Ishikawa (cell line): ENCODE results near the gene TP53TG5.

Experiments used
- CEBPB ChIP-seq: IDR thresholded peaks from 2 replicates; pipeline ENCODE4 v1.6.1; 2012
- CREB1 ChIP-seq: IDR thresholded peaks from 2 replicates; pipeline ENCODE4 v1.6.1; 2012; ENCODE audit warnings: low read depth
- EGR1 ChIP-seq: IDR thresholded peaks from 2 replicates; pipeline ENCODE4 v1.6.1; 2012
- EP300 ChIP-seq: IDR thresholded peaks from 2 replicates; pipeline ENCODE4 v1.6.1; 2012; ENCODE audit warnings: borderline replicate concordance
- FOXM1 ChIP-seq: IDR thresholded peaks from 2 replicates; pipeline ENCODE4 v1.6.1; 2012; ENCODE audit warnings: low read depth, borderline replicate concordance
- NFIC ChIP-seq: IDR thresholded peaks from 2 replicates; pipeline ENCODE4 v1.6.1; 2012
- RAD21 ChIP-seq: IDR thresholded peaks from 2 replicates; pipeline ENCODE4 v1.6.1; 2012; ENCODE audit warnings: low read depth
- TAF1 ChIP-seq: IDR thresholded peaks from 2 replicates; pipeline ENCODE4 v1.6.1; 2012; ENCODE audit warnings: low read depth, mild to moderate bottlenecking
- TCF12 ChIP-seq: IDR thresholded peaks from 2 replicates; pipeline ENCODE4 v1.6.1; 2012; ENCODE audit warnings: low read depth
- TEAD4 ChIP-seq: IDR thresholded peaks from 2 replicates; pipeline ENCODE4 v1.6.1; 2012
- YY1 ChIP-seq: IDR thresholded peaks from 2 replicates; pipeline ENCODE4 v1.6.1; 2012; ENCODE audit warnings: low read depth
- ZBTB7A ChIP-seq: IDR thresholded peaks from 2 replicates; pipeline ENCODE4 v1.6.1; 2012; ENCODE audit warnings: low read depth
- TF ChIP-seq, protein P1 (sequence below): IDR thresholded peaks from 2 replicates; pipeline ENCODE4 v1.6.1; 2012
- TF ChIP-seq, protein P2 (sequence below): IDR thresholded peaks from 2 replicates; pipeline ENCODE4 v1.6.1; 2012
- TF ChIP-seq, protein P3 (sequence below): IDR thresholded peaks from 2 replicates; pipeline ENCODE4 v1.6.1; 2012; ENCODE audit warnings: low read depth, mild to moderate bottlenecking

TP53TG5 gene

DNA sequence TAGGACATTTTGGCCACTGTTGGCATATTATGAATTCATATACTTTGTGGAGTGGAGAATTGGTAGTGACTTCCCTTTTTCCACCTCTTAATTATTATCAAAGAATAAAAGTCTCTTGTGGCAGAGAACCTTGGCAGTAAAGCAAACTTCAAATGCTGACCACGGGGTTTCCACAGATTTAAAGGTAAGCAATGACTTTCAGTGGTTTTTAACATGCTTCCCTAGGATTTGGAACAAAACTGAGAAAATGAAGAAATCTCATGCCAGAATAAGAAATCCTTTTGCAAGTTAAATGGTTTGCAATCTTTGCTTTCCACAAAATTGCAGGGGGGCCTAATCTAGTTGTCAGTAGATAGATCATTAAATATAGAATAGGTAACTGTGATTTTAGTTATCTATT lies 27.9 kb downstream of the TP53TG5 start:
- no peak for TF ChIP-seq NFIC
- TF ChIP-seq FOXM1, result no peak
- TF ChIP-seq, protein P1, sequence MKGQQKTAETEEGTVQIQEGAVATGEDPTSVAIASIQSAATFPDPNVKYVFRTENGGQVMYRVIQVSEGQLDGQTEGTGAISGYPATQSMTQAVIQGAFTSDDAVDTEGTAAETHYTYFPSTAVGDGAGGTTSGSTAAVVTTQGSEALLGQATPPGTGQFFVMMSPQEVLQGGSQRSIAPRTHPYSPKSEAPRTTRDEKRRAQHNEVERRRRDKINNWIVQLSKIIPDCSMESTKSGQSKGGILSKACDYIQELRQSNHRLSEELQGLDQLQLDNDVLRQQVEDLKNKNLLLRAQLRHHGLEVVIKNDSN, result no peak
- TF ChIP-seq, protein P2, sequence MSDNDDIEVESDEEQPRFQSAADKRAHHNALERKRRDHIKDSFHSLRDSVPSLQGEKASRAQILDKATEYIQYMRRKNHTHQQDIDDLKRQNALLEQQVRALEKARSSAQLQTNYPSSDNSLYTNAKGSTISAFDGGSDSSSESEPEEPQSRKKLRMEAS, result no peak
- no peak for TF ChIP-seq EP300
- TF ChIP-seq CEBPB, result no peak
- TF ChIP-seq TCF12, result no peak

GRCh38 chr20:45347936-45348778 lies 30.0 kb downstream of the TP53TG5 start, which contains the start of gene SDC4:
Gene SDC4, minus strand, starts transcription at chr20:45348424. Its CDS starts 40 bp downstream, at chr20:45348384.
- TF ChIP-seq TCF12 (peak; percentile 6; the same call in 1 of the 2 replicates), EGR1 (no peak), ZBTB7A (peak; percentile 25; the same call in 1 of the 2 replicates), FOXM1 (no peak), EP300 (no peak; the same call in 1 of the 2 replicates), TAF1 (peak; percentile 74), CREB1 (no peak), RAD21 (no peak)
- TF ChIP-seq, protein P3, sequence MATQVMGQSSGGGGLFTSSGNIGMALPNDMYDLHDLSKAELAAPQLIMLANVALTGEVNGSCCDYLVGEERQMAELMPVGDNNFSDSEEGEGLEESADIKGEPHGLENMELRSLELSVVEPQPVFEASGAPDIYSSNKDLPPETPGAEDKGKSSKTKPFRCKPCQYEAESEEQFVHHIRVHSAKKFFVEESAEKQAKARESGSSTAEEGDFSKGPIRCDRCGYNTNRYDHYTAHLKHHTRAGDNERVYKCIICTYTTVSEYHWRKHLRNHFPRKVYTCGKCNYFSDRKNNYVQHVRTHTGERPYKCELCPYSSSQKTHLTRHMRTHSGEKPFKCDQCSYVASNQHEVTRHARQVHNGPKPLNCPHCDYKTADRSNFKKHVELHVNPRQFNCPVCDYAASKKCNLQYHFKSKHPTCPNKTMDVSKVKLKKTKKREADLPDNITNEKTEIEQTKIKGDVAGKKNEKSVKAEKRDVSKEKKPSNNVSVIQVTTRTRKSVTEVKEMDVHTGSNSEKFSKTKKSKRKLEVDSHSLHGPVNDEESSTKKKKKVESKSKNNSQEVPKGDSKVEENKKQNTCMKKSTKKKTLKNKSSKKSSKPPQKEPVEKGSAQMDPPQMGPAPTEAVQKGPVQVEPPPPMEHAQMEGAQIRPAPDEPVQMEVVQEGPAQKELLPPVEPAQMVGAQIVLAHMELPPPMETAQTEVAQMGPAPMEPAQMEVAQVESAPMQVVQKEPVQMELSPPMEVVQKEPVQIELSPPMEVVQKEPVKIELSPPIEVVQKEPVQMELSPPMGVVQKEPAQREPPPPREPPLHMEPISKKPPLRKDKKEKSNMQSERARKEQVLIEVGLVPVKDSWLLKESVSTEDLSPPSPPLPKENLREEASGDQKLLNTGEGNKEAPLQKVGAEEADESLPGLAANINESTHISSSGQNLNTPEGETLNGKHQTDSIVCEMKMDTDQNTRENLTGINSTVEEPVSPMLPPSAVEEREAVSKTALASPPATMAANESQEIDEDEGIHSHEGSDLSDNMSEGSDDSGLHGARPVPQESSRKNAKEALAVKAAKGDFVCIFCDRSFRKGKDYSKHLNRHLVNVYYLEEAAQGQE, result no peak
- TF ChIP-seq, protein P2, result peak; percentile 28; the same call in 1 of the 2 replicates

DNA sequence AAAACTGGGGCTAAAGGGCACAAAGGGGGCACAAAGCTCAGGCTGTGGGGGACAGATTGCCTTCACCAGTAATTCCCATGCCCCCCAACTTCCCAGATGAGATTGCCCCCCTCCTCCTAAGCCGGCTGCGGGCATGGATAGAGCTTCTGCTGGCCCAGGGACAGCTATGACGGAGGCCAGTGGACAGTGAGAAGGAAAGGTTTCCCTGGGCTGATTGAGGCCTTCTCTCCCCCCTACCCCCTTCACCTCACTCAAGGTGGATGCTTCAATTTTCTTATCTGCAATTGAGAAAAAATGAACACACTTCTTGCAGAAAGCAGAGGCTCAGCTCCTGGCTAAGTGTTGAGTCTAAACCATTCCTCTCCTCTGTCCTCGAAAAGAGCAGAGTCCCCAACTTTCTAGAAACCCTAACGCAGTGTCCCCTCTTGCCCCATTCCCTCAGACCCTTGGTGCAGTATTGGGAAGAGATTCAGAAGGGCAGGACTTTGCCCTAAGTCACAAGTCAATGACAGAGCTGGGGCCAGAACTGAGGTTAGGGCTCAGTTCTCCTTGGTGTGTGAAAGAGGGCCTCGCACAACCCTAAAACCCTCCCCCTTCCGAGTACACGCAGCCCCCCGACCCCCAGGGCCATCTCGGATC lies 30.7 kb downstream of the TP53TG5 start:
- TF ChIP-seq ZBTB7A (0 out of 2 replicates have a peak, but pooled peaks have one; percentile 18), TAF1 (no peak), NFIC (no peak), EP300 (no peak), FOXM1 (no peak)
- TF ChIP-seq, protein P2, result no peak

DNA sequence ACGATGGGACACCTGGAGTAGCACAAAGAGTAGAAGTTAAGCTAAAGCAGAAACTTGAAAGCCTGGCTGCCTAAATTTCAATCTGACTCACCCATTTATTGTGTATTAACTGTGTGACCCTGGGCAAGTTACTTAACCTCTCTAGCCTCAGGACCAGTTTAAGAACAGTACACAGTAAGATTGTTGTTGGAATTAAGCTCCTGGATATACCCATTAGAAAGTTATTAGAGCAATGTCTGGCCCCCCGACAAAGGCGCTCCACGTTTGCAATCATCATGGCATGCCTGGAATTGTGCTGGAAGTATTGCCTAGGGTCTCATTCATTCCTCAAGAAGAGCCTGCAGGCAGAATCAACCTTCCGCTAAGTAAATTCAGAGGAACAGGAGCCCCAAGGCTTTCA lies 31.3 kb downstream of the TP53TG5 start:
- TF ChIP-seq CEBPB, result no peak
- TF ChIP-seq, protein P3, result no peak
- TF ChIP-seq, protein P2, result no peak
- no peak for TF ChIP-seq EGR1
- no peak for TF ChIP-seq ZBTB7A
- TF ChIP-seq RAD21, result no peak

DNA sequence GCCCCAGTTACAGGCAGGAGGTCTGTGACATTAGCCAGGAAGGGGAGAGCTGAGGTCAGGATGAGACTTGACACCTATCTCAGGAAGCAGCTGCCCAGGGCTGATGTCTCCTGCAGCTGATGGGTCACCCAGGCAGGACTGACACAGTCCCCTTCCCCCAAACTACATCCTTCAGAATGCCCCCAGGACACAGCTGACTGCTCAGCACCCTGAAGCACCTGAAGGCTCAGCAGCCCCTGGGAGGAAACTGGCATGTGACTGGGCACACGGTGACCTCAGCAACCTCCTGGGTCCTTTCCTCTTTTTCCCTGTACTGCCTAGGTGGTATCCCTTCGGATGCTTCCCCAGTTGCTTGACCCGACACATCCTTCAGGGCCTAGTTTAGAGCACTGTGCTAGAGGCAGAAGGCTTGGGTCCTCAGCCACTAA lies 31.8 kb downstream of the TP53TG5 start:
- TF ChIP-seq FOXM1 (no peak), RAD21 (no peak), NFIC (no peak), ZBTB7A (no peak), TCF12 (no peak), TEAD4 (no peak), TAF1 (no peak), YY1 (no peak)
- TF ChIP-seq, protein P1, result no peak
- TF ChIP-seq, protein P3, result no peak
- TF ChIP-seq, protein P2, result no peak
